ENCODE results near the gene DHX35.

DNA sequence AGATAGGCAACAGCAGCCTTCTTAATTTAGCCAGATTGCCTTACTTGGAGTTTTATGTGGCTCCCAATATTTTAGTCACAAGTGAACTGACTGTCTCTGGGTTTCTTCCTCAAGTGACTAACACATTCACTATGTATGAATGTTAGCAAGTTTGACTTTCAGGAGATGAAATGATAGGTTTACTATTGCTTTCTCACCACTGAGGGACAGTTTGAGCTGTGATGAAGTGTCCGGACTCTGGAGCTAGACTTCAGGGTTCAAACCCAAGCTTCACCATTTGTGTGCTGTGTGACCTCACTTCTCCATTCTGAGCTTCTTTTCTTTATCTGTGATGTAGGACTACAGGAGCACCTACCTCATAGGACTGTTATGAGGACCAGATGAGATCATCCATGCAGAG, 8.2 kb downstream of the DHX35 start:
- no peak for TF ChIP-seq SP1 (IDR thresholded peaks at IDR 0.05)
- TF ChIP-seq BHLHE40 (IDR thresholded peaks at IDR 0.05; ENCODE audit: borderline replicate concordance) = no peak
- TF ChIP-seq, protein P1, sequence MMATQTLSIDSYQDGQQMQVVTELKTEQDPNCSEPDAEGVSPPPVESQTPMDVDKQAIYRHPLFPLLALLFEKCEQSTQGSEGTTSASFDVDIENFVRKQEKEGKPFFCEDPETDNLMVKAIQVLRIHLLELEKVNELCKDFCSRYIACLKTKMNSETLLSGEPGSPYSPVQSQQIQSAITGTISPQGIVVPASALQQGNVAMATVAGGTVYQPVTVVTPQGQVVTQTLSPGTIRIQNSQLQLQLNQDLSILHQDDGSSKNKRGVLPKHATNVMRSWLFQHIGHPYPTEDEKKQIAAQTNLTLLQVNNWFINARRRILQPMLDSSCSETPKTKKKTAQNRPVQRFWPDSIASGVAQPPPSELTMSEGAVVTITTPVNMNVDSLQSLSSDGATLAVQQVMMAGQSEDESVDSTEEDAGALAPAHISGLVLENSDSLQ (IDR thresholded peaks at IDR 0.05) = no peak
- no peak for TF ChIP-seq TARDBP (IDR thresholded peaks at IDR 0.05)
- no peak for TF ChIP-seq SUZ12 (IDR thresholded peaks at IDR 0.05)
- no peak for TF ChIP-seq ZNF384 (IDR thresholded peaks at IDR 0.05)
- TF ChIP-seq ARNT (IDR thresholded peaks at IDR 0.05) = no peak
- no peak for TF ChIP-seq FOXA1 (IDR thresholded peaks at IDR 0.05)
- no peak for TF ChIP-seq L3MBTL2 (conservative IDR thresholded peaks at IDR 0.05)
- no peak for TF ChIP-seq FOXM1 (IDR thresholded peaks at IDR 0.05; ENCODE audit: borderline replicate concordance)
